Sigmoid colon (tissue), 7 donors: ENCODE measurements around the gene SRRM3. TPM values are rescaled to one million over a fixed set of nuclear protein-coding genes. Genes with fewer than 3 reads are reported as not detected.

Experiments
- DNase-seq: peaks from one replicate; pipeline ENCODE4 v3.0.0-alpha.2; 2019
- H3K27ac ChIP-seq, 4 donors: fragments of 200-600 bp; sonication (generic); one replicate each; pipeline ENCODE4 v1.5.1; 2016 to 2019; ENCODE audit warnings: mild to moderate bottlenecking in 1 of 4
- H3K27me3 ChIP-seq, 3 donors: fragments of 200-600 bp; sonication (generic); one replicate each; pipeline ENCODE4 v1.5.1; 2019; ENCODE audit warnings: mild to moderate bottlenecking in 1 of 3
- H3K36me3 ChIP-seq, 4 donors: fragments of 200-600 bp; sonication (generic); one replicate each; pipeline ENCODE4 v1.5.1; 2016 to 2019
- H3K4me1 ChIP-seq, 4 donors: fragments of 200-600 bp; sonication (generic); one replicate each; pipeline ENCODE4 v1.5.1; 2017 to 2019
- H3K4me3 ChIP-seq, 4 donors: fragments of 200-600 bp; sonication (generic); one replicate each; pipeline ENCODE4 v1.5.1; 2017 to 2019; ENCODE audit warnings: mild to moderate bottlenecking in 2 of 4, moderate library complexity in 1 of 4
- H3K9me3 ChIP-seq, 4 donors: fragments of 200-600 bp in 3 of 4; sonication (generic) in 3 of 4; one replicate each; pipeline versions ENCODE4 v1.5.1 to v1.6.1; 2013 to 2019
- CTCF ChIP-seq, 4 experiments: fragments of 450-650 bp in 3 of 4; fragments of 200-600 bp in 1 of 4; IDR thresholded peaks; one replicate each; pipeline ENCODE4 v1.5.1; 2016 to 2019; ENCODE audit warnings: antibody characterized with exemption in 4 of 4, mild to moderate bottlenecking in 3 of 4, moderate library complexity in 2 of 4
- EP300 ChIP-seq, 4 donors: sonication (generic); formaldehyde crosslinking; IDR thresholded peaks; one replicate each; pipeline ENCODE4 v1.6.1; 2017; ENCODE audit warnings: antibody characterized with exemption in 4 of 4
- POLR2A ChIP-seq, 2 donors: fragments of 450-650 bp; IDR thresholded peaks; one replicate each; pipeline ENCODE4 v1.6.1; 2016; ENCODE audit warnings: antibody characterized with exemption in 2 of 2, mild to moderate bottlenecking in 2 of 2, moderate library complexity in 2 of 2
- POLR2AphosphoS5 ChIP-seq, 4 donors: sonication (generic); formaldehyde crosslinking; IDR thresholded peaks; one replicate each; pipeline ENCODE4 v1.6.1; 2017; ENCODE audit warnings: antibody characterized with exemption in 4 of 4
- WGBS, 2 donors: extraction: QIAGEN DNeasy Blood & Tissue Kit; methylation state at CpG; one replicate each; pipeline ENCODE4 v1.1.7; 2013; 5-methylcytosine and 5-hydroxymethylcytosine counted together
- intact Hi-C: fragments of 100-400 bp; cut with DNase I; formaldehyde crosslinking; loops from one replicate; pipeline ENCODE4 v1.15.1; 2023
- polyA plus RNA-seq, 3 donors: library from polyadenylated mRNA; stranded (reverse); fragments of 200-250 nt; gene quantifications; one replicate each; pipeline ENCODE4 v1.2.3, GENCODE V29; 2013
- total RNA-seq, 4 donors: library from RNA; depleted of rRNA; stranded (reverse); fragments of >200 nt; gene quantifications; one replicate each; pipeline ENCODE4 v1.1.0, GENCODE V29; 2016
- donor health status: healthy with polysubstance abuse.
- donor health status: Bipolar disorder and iron deficiency.
- donor health status: healthy.

The SRRM3 gene
- total and polyA plus RNA-seq, 7 donors, result 1.4 to 16.1 (median 2.2) TPM

GRCh38 chr7:76316984-76317781, 115.5 kb downstream of the SRRM3 start:
- 55 to 60% methylated on average over 14 of the region's 14 CpGs for WGBS, 2 donors
- intact Hi-C loops, result loop anchor here (5.0 to 10.0 kb wide), 2 partner anchors 35 to 242 kb away; no protein-coding TSS in a partner anchor
- DNase-seq, result no peak
- Histone ChIP-seq H3K4me1 (peaks cover 0 to 25% (median 22%) of the 10 kb centered on the region in 4 donors), H3K9me3 (no peaks in the 10 kb centered on the region), H3K36me3 (peaks cover 0 to 3% (median 0%) of the 10 kb centered on the region in 4 donors), H3K4me3 (peak overlapping the region; percentile 65 to 71 (median 66)), H3K27ac (peak overlapping the region; percentile 89 to 94 (median 92)), H3K27me3 (no peaks in the 10 kb centered on the region)
- TF ChIP-seq POLR2A (IDR thresholded peaks at IDR 0.05) (no peak), POLR2AphosphoS5 (IDR thresholded peaks at IDR 0.05) (no peak), CTCF (IDR thresholded peaks at IDR 0.05) (no peak), EP300 (IDR thresholded peaks at IDR 0.05) (no peak)

GRCh38 chr7:76317782-76318487, 116.2 kb downstream of the SRRM3 start:
- DNase-seq, result peak; percentile 99
- TF ChIP-seq EP300 (IDR thresholded peaks at IDR 0.05) (no peak), CTCF (IDR thresholded peaks at IDR 0.05) (no peak), POLR2A (IDR thresholded peaks at IDR 0.05) (peak; percentile 85 to 96), POLR2AphosphoS5 (IDR thresholded peaks at IDR 0.05) (peak; percentile 90 to 97 (median 96))

GRCh38 chr7:76318488-76319353, 117.0 kb downstream of the SRRM3 start:
- no peaks in the 10 kb centered on the region for H3K9me3 ChIP-seq
- WGBS, 2 donors, result 4 to 6% methylated on average over 25 of the region's 25 CpGs
- DNase-seq, result peak; percentile 91
- H3K27me3 ChIP-seq, result no peaks in the 10 kb centered on the region
- peaks cover 0 to 3% (median 0%) of the 10 kb centered on the region in 4 donors for H3K36me3 ChIP-seq
- H3K27ac ChIP-seq, result peak overlapping the region; percentile 89 to 94 (median 92)
- peaks cover 0 to 25% (median 18%) of the 10 kb centered on the region in 4 donors for H3K4me1 ChIP-seq
- intact Hi-C loops, result loop anchor here (1.0 to 10.0 kb wide), 3 partner anchors 36 to 244 kb away; no protein-coding TSS in a partner anchor
- TF ChIP-seq POLR2A (IDR thresholded peaks at IDR 0.05) (no peak), CTCF (IDR thresholded peaks at IDR 0.05) (peak in 3 of 4 experiments; percentile 21 to 49 (median 48)), EP300 (IDR thresholded peaks at IDR 0.05) (no peak), POLR2AphosphoS5 (IDR thresholded peaks at IDR 0.05) (peak; percentile 2 to 56 (median 37))
- H3K4me3 ChIP-seq, result peak overlapping the region; percentile 65 to 71 (median 66)

More at GRCh38 chr7:76317782-76318487, 116.2 kb downstream of the SRRM3 start:
- Histone ChIP-seq H3K4me1 (peaks cover 0 to 25% (median 22%) of the 10 kb centered on the region in 4 donors), H3K36me3 (peaks cover 0 to 3% (median 0%) of the 10 kb centered on the region in 4 donors), H3K27ac (peak overlapping the region; percentile 89 to 94 (median 92)), H3K9me3 (no peaks in the 10 kb centered on the region), H3K4me3 (peak overlapping the region; percentile 65 to 71 (median 66)), H3K27me3 (no peaks in the 10 kb centered on the region)
- intact Hi-C loops, result loop anchor here (1.0 to 10.0 kb wide), 3 partner anchors 36 to 243 kb away; no protein-coding TSS in a partner anchor
- WGBS, 2 donors, result 0 to 1% methylated on average over 50 of the region's 50 CpGs

GRCh38 chr7:76325092-76325491, 123.4 kb downstream of the SRRM3 start:
- 97 to 98% methylated on average over 11 of the region's 11 CpGs for WGBS, 2 donors
- Histone ChIP-seq H3K27me3 (no peaks in the 10 kb centered on the region), H3K9me3 (no peaks in the 10 kb centered on the region), H3K36me3 (peaks cover 0 to 41% (median 16%) of the 10 kb centered on the region in 4 donors), H3K4me1 (peaks cover 0 to 16% (median 8%) of the 10 kb centered on the region in 4 donors), H3K27ac (peak overlapping the region in 1 of 4 donors; percentile 7), H3K4me3 (no peak overlapping the region)
- DNase-seq, result peak; percentile 45
- TF ChIP-seq CTCF (IDR thresholded peaks at IDR 0.05), result no peak
- no peak for TF ChIP-seq POLR2A (IDR thresholded peaks at IDR 0.05)
- no peak for TF ChIP-seq EP300 (IDR thresholded peaks at IDR 0.05)
- TF ChIP-seq POLR2AphosphoS5 (IDR thresholded peaks at IDR 0.05), result no peak
- intact Hi-C loops, result no loop called here
